ENCODE measurements around the gene CCDC122. TPM values are rescaled to one million over a fixed set of nuclear protein-coding genes. Genes with fewer than 3 reads are reported as not detected.

CCDC122 gene
- total RNA-seq, 1 donor from 2014 or later: 6.7 TPM

- TF ChIP-seq EZH2 (IDR thresholded peaks at IDR 0.05; ENCODE audit: insufficient read depth, low read length): no peak
- TF ChIP-seq CTCF (IDR thresholded peaks at IDR 0.05; ENCODE audit: insufficient read depth, low read depth, low read length): peak; percentile 70
- Histone ChIP-seq H3K4me1 (ENCODE audit: insufficient read depth, low read length) (peaks cover 11% of the 10 kb centered on the region), H2AFZ (ENCODE audit: low read depth, low read length) (no peak overlapping the region), H3K9me3 (ENCODE audit: insufficient read depth, low read depth, low read length) (no peaks in the 10 kb centered on the region), H3K4me3 (ENCODE audit: insufficient read depth, low read depth, low read length) (no peak overlapping the region), H3K27me3 (ENCODE audit: insufficient read depth, low read length) (no peaks in the 10 kb centered on the region), H3K9ac (ENCODE audit: low read length) (no peak overlapping the region), H3K79me2 (ENCODE audit: insufficient read depth, low read length) (no peaks in the 10 kb centered on the region), H3K27ac (ENCODE audit: low read depth, low read length) (no peak overlapping the region), H3K36me3 (ENCODE audit: insufficient read depth, low read length) (no peaks in the 10 kb centered on the region), H3K4me2 (ENCODE audit: low read length) (no peak overlapping the region), H4K20me1 (ENCODE audit: insufficient read depth, low read length) (no peaks in the 10 kb centered on the region)
- H3K27me3 Mint-ChIP-seq (ENCODE audit: low read depth, unreplicated experiment): peaks cover 2% of the 10 kb centered on the region
- H3K27ac Mint-ChIP-seq (ENCODE audit: unreplicated experiment): no peak overlapping the region
- no peaks in the 10 kb centered on the region for H3K9me3 Mint-ChIP-seq (ENCODE audit: unreplicated experiment)
- H3K36me3 Mint-ChIP-seq (ENCODE audit: low read depth, unreplicated experiment): no peaks in the 10 kb centered on the region
- H3K4me1 Mint-ChIP-seq (ENCODE audit: low read depth, unreplicated experiment): peaks cover 6% of the 10 kb centered on the region
- DNase-seq (ENCODE audit: low read depth) (peak; percentile 39), FAIRE-seq (peak; percentile 98)
- no peak overlapping the region for H3K4me3 Mint-ChIP-seq (ENCODE audit: unreplicated experiment)
Measured at GRCh38 chr13:43905435-43906031, 26.0 kb upstream of the CCDC122 start.

- no peaks in the 10 kb centered on the region for H3K27me3 ChIP-seq (ENCODE audit: insufficient read depth, low read length)
- no peaks in the 10 kb centered on the region for H3K36me3 ChIP-seq (ENCODE audit: insufficient read depth, low read length)
- H3K36me3 Mint-ChIP-seq (ENCODE audit: low read depth, unreplicated experiment): no peaks in the 10 kb centered on the region
- H3K27me3 Mint-ChIP-seq (ENCODE audit: low read depth, unreplicated experiment): no peaks in the 10 kb centered on the region
- peak; percentile 36 for DNase-seq (ENCODE audit: low read depth)
- H3K27ac Mint-ChIP-seq (ENCODE audit: unreplicated experiment): no peak overlapping the region
- no peak overlapping the region for H3K27ac ChIP-seq (ENCODE audit: low read depth, low read length)
- no peak overlapping the region for H3K4me3 Mint-ChIP-seq (ENCODE audit: unreplicated experiment)
- H3K9me3 ChIP-seq (ENCODE audit: insufficient read depth, low read depth, low read length): no peaks in the 10 kb centered on the region
- TF ChIP-seq CTCF (IDR thresholded peaks at IDR 0.05; ENCODE audit: insufficient read depth, low read depth, low read length): no peak
- no peak for TF ChIP-seq EZH2 (IDR thresholded peaks at IDR 0.05; ENCODE audit: insufficient read depth, low read length)
- FAIRE-seq: no peak
- H3K79me2 ChIP-seq (ENCODE audit: insufficient read depth, low read length): no peaks in the 10 kb centered on the region
- no peaks in the 10 kb centered on the region for H3K9me3 Mint-ChIP-seq (ENCODE audit: unreplicated experiment)
- H3K4me1 ChIP-seq (ENCODE audit: insufficient read depth, low read length): no peaks in the 10 kb centered on the region
- H3K4me3 ChIP-seq (ENCODE audit: insufficient read depth, low read depth, low read length): no peak overlapping the region
- H4K20me1 ChIP-seq (ENCODE audit: insufficient read depth, low read length): no peaks in the 10 kb centered on the region
- no peak overlapping the region for H3K9ac ChIP-seq (ENCODE audit: low read length)
- H3K4me1 Mint-ChIP-seq (ENCODE audit: low read depth, unreplicated experiment): peaks cover 6% of the 10 kb centered on the region
- H3K4me2 ChIP-seq (ENCODE audit: low read length): no peak overlapping the region
- H2AFZ ChIP-seq (ENCODE audit: low read depth, low read length): no peak overlapping the region
Measured at GRCh38 chr13:43895940-43896339, 16.4 kb upstream of the CCDC122 start.

GRCh38 chr13:43894438-43894837 lies 14.9 kb upstream of the CCDC122 start:
- Mint-ChIP-seq H3K27me3 (ENCODE audit: low read depth, unreplicated experiment) (no peaks in the 10 kb centered on the region), H3K4me1 (ENCODE audit: low read depth, unreplicated experiment) (peaks cover 6% of the 10 kb centered on the region), H3K4me3 (ENCODE audit: unreplicated experiment) (no peak overlapping the region), H3K27ac (ENCODE audit: unreplicated experiment) (no peak overlapping the region), H3K9me3 (ENCODE audit: unreplicated experiment) (no peaks in the 10 kb centered on the region), H3K36me3 (ENCODE audit: low read depth, unreplicated experiment) (no peaks in the 10 kb centered on the region)
- Histone ChIP-seq H3K4me2 (ENCODE audit: low read length) (no peak overlapping the region), H3K27ac (ENCODE audit: low read depth, low read length) (no peak overlapping the region), H3K9ac (ENCODE audit: low read length) (no peak overlapping the region), H3K27me3 (ENCODE audit: insufficient read depth, low read length) (no peaks in the 10 kb centered on the region), H3K4me3 (ENCODE audit: insufficient read depth, low read depth, low read length) (no peak overlapping the region), H3K79me2 (ENCODE audit: insufficient read depth, low read length) (no peaks in the 10 kb centered on the region), H3K36me3 (ENCODE audit: insufficient read depth, low read length) (no peaks in the 10 kb centered on the region), H4K20me1 (ENCODE audit: insufficient read depth, low read length) (no peaks in the 10 kb centered on the region), H3K4me1 (ENCODE audit: insufficient read depth, low read length) (no peaks in the 10 kb centered on the region), H3K9me3 (ENCODE audit: insufficient read depth, low read depth, low read length) (no peaks in the 10 kb centered on the region), H2AFZ (ENCODE audit: low read depth, low read length) (no peak overlapping the region)
- no peak for TF ChIP-seq CTCF (IDR thresholded peaks at IDR 0.05; ENCODE audit: insufficient read depth, low read depth, low read length)
- TF ChIP-seq EZH2 (IDR thresholded peaks at IDR 0.05; ENCODE audit: insufficient read depth, low read length): no peak
- DNase-seq (ENCODE audit: low read depth) (no peak), FAIRE-seq (no peak)

Data from astrocyte (in vitro differentiated cells and primary cell).